Gastrocnemius medialis (tissue), 4 donors: ENCODE measurements around the gene MYO1E. TPM values are rescaled to one million over a fixed set of nuclear protein-coding genes. Genes with fewer than 3 reads are reported as not detected.

Experiments used
- ATAC-seq, 2 donors: fragments of 150-250 bp; one replicate each; pipeline ENCODE4 v1.9.1; 2016
- DNase-seq, 2 donors: peaks; one replicate each; pipeline ENCODE4 v3.0.0-alpha.2; 2019
- H3K27ac ChIP-seq, 4 donors: fragments of 200-600 bp; sonication (generic); 1 replicate in 1 of 4; 2 replicates in 3 of 4; pipeline ENCODE4 v1.5.1; 2016 to 2018; ENCODE audit warnings: mild to moderate bottlenecking in 2 of 4, moderate library complexity in 1 of 4
- H3K27me3 ChIP-seq, 3 donors: fragments of 200-600 bp; sonication (generic) in 2 of 3; 1 replicate in 1 of 3; 2 replicates in 2 of 3; pipeline versions ENCODE4 v1.5.1 to v1.6.0; 2016 to 2019; ENCODE audit warnings: mild to moderate bottlenecking in 1 of 3, moderate library complexity in 1 of 3
- H3K36me3 ChIP-seq, 2 donors: fragments of 200-600 bp; sonication (generic) in 1 of 2; one replicate each; pipeline ENCODE4 v1.5.1; 2017 to 2018
- H3K4me1 ChIP-seq, 2 donors: fragments of 200-600 bp; sonication (generic) in 1 of 2; one replicate each; pipeline ENCODE4 v1.5.1; 2016 to 2017; ENCODE audit warnings: mild to moderate bottlenecking in 2 of 2
- H3K4me3 ChIP-seq, 4 donors: fragments of 200-600 bp; sonication (generic) in 3 of 4; 1 replicate in 1 of 4; 2 replicates in 3 of 4; pipeline ENCODE4 v1.5.1; 2016 to 2019; ENCODE audit warnings: mild to moderate bottlenecking in 2 of 4
- H3K9me3 ChIP-seq, 3 donors: fragments of 200-600 bp; sonication (generic) in 2 of 3; 1 replicate in 1 of 3; 2 replicates in 2 of 3; pipeline ENCODE4 v1.5.1; 2016 to 2019
- CTCF ChIP-seq, 5 experiments: fragments of 450-650 bp in 3 of 5; fragments of 200-600 bp in 2 of 5; sonication (generic) in 2 of 5; IDR thresholded peaks in 4 of 5; conservative IDR thresholded peaks in 1 of 5; 1 replicate in 4 of 5; 2 replicates in 1 of 5; pipeline ENCODE4 v1.5.1; 2016 to 2019; ENCODE audit warnings: antibody characterized with exemption in 5 of 5, mild to moderate bottlenecking in 3 of 5, moderate library complexity in 3 of 5
- POLR2A ChIP-seq, 2 donors: fragments of 450-650 bp; IDR thresholded peaks; one replicate each; pipeline ENCODE4 v1.6.1; 2017; ENCODE audit warnings: antibody characterized with exemption in 2 of 2, mild to moderate bottlenecking in 2 of 2, moderate library complexity in 2 of 2
- in situ Hi-C, 4 donors: fragments of 200-750 bp; cut with MboI; loops; one replicate each; pipeline versions ENCODE4 v1.15.0 to v1.8.0; 2017; ENCODE audit warnings: low sequenced_read_pairs in 4 of 4
- intact Hi-C: fragments of 100-400 bp; cut with DNase I; formaldehyde crosslinking; loops from one replicate; pipeline ENCODE4 v1.15.1; 2023; ENCODE audit warnings: low total_unique reads
- total RNA-seq, 4 donors: library from RNA; depleted of rRNA; stranded (reverse); fragments of >200 nt; gene quantifications; one replicate each; pipeline versions ENCODE4 v1.1.0 to v1.2.3, GENCODE V29; 2016

MYO1E gene
- total RNA-seq, 4 donors from 2014 or later: 12.8 to 39.6 (median 30.7) TPM

- intact Hi-C loops (no loop called here), in situ Hi-C loops (no loop called here)
- Histone ChIP-seq H3K36me3 (no peaks in the 10 kb centered on the region), H3K4me1 (peaks cover 20 to 25% of the 10 kb centered on the region in 2 donors), H3K27ac (no peak overlapping the region), H3K4me3 (no peak overlapping the region), H3K27me3 (no peaks in the 10 kb centered on the region), H3K9me3 (no peaks in the 10 kb centered on the region)
- DNase-seq (no peak), ATAC-seq (no peak)
- no peak for TF ChIP-seq POLR2A (IDR thresholded peaks at IDR 0.05)
- no peak for TF ChIP-seq CTCF (IDR thresholded peaks at IDR 0.05 in 4 of 5, conservative IDR thresholded peaks at IDR 0.05 in 1 of 5)
These were observed 69.5 kb downstream of the MYO1E start for GRCh38 chr15:59303136-59303535.

GRCh38 chr15:59301527-59301926 is 71.1 kb downstream of the MYO1E start:
- no peak overlapping the region for H3K4me3 ChIP-seq
- DNase-seq: no peak
- in situ Hi-C loops: no loop called here
- H3K27me3 ChIP-seq: no peaks in the 10 kb centered on the region
- H3K27ac ChIP-seq: no peak overlapping the region
- H3K36me3 ChIP-seq: no peaks in the 10 kb centered on the region
- no peaks in the 10 kb centered on the region for H3K9me3 ChIP-seq
- intact Hi-C loops: no loop called here
- TF ChIP-seq POLR2A (IDR thresholded peaks at IDR 0.05) (no peak), CTCF (IDR thresholded peaks at IDR 0.05 in 4 of 5, conservative IDR thresholded peaks at IDR 0.05 in 1 of 5) (no peak)
- peaks cover 21% of the 10 kb centered on the region in 2 donors for H3K4me1 ChIP-seq
- no peak for ATAC-seq

GRCh38 chr15:59300618-59301139 is 72.0 kb downstream of the MYO1E start:
- Histone ChIP-seq H3K9me3 (no peaks in the 10 kb centered on the region), H3K27ac (peak overlapping the region; percentile 38 to 66 (median 50)), H3K4me1 (peaks cover 29% of the 10 kb centered on the region in 2 donors), H3K4me3 (no peak overlapping the region), H3K27me3 (no peaks in the 10 kb centered on the region), H3K36me3 (no peaks in the 10 kb centered on the region)
- intact Hi-C loops (no loop called here), in situ Hi-C loops (no loop called here)
- TF ChIP-seq CTCF (IDR thresholded peaks at IDR 0.05 in 4 of 5, conservative IDR thresholded peaks at IDR 0.05 in 1 of 5) (no peak), POLR2A (IDR thresholded peaks at IDR 0.05) (no peak)
- no peak for DNase-seq
- no peak for ATAC-seq

GRCh38 chr15:59299929-59300617 is 72.6 kb downstream of the MYO1E start:
- H3K27ac ChIP-seq: peak overlapping the region; percentile 38 to 66 (median 50)
- DNase-seq: peak; percentile 49 to 81
- in situ Hi-C loops: no loop called here
- no peaks in the 10 kb centered on the region for H3K27me3 ChIP-seq
- intact Hi-C loops: loop anchor here (5.0 kb wide), 1 partner anchor 63 kb away; no protein-coding TSS in a partner anchor
- no peak for TF ChIP-seq CTCF (IDR thresholded peaks at IDR 0.05 in 4 of 5, conservative IDR thresholded peaks at IDR 0.05 in 1 of 5)
- TF ChIP-seq POLR2A (IDR thresholded peaks at IDR 0.05): no peak
- H3K4me1 ChIP-seq: peaks cover 36% of the 10 kb centered on the region in 2 donors
- H3K36me3 ChIP-seq: no peaks in the 10 kb centered on the region
- peak; percentile 54 to 70 for ATAC-seq
- H3K9me3 ChIP-seq: no peaks in the 10 kb centered on the region
- H3K4me3 ChIP-seq: no peak overlapping the region
